Measurements from ENCODE around the gene CXXC5. TPM values are rescaled to one million over a fixed set of nuclear protein-coding genes. Genes with fewer than 3 reads are reported as not detected.

Gene CXXC5
- total and polyA plus RNA-seq, 2 experiments from 2014 or later = 81.4 to 168 TPM

- H3K9ac ChIP-seq = peak overlapping the region; percentile 71
- H3K4me2 ChIP-seq (ENCODE audit: unreplicated experiment) = peak overlapping the region; percentile 82
- H3K4me3 ChIP-seq = peak overlapping the region; percentile 60
- no peaks in the 10 kb centered on the region for H3K9me3 ChIP-seq (ENCODE audit: low read depth)
- H3K9me2 ChIP-seq (ENCODE audit: insufficient read depth) = no peaks in the 10 kb centered on the region
- no peaks in the 10 kb centered on the region for H3K27me3 ChIP-seq (replicated peaks; ENCODE audit: insufficient read depth)
- in situ Hi-C loops (cut with MboI) = no loop called here
- 3 to 7% methylated on average over 11 to 13 of the region's 13 CpGs for WGBS, 2 experiments (ENCODE audit: low coverage in 1 of 2, low lambda C conversion rate in 2 of 2, missing lambda C conversion rate in 2 of 2)
- no peak overlapping the region for H2AFZ ChIP-seq
- no peaks in the 10 kb centered on the region for H4K20me1 ChIP-seq (ENCODE audit: insufficient read depth)
- peaks cover 69% of the 10 kb centered on the region for H3K4me1 ChIP-seq (ENCODE audit: insufficient read depth)
- peak overlapping the region; percentile 98 for H3K27ac ChIP-seq
- peaks cover 23% of the 10 kb centered on the region for H3F3A ChIP-seq (ENCODE audit: insufficient read depth)
- TF ChIP-seq EZH2phosphoT487 (IDR thresholded peaks at IDR 0.05; ENCODE audit: insufficient read depth, low read depth) (no peak), EZH2 (IDR thresholded peaks at IDR 0.05; ENCODE audit: insufficient read depth, poor library complexity, severe bottlenecking) (no peak)
- H3K79me2 ChIP-seq (ENCODE audit: insufficient read depth) = peaks cover 82% of the 10 kb centered on the region
- DNase-seq = peak; percentile 58
- H3K36me3 ChIP-seq (ENCODE audit: low read depth) = no peaks in the 10 kb centered on the region
These were observed 11.5 kb downstream of the CXXC5 start for GRCh38 chr5:139659695-139660101.

DNA sequence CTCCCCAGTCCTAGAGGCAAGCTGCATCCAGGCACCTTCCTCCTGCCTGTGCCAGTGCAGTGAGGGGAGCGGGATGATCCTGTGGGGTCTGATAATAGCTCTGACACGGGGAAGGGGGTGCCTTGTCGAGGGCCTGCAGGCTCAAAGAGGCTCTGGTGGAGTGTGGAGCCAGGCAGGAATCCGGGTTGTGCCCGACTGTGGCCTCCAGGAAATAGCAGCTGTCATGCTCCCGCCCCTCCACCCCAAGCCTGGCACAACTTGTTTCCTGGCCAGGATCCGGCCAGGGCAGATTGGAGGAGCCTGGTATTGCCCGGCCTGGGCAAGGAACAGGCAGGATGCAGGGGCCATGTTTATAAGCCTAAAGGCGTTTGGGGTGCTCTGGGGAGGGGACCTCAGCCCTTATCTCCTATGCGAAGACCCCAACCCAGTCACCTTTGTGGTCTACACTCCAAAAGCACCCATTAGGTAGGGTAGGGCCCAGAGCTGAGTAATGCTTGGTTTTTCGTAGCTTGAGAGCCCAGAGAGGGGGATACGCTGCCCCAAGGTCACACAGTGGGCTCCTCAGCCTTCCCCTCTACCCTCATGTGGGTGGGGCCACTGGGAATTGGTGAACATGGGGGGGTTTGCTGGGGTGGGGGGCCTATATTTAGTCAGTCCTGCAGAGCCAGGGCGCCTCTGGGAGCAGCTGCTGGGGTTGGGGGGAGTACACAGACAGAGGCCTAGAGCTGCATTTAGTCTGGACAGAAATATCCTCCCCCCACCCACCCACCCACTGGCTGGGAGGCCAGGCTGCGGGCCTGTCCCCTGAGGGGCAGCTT, 12.2 kb downstream of the CXXC5 start:
- DNase-seq = peak; percentile 75
- Histone ChIP-seq H3K9ac (peak overlapping the region; percentile 71), H3K36me3 (ENCODE audit: low read depth) (no peaks in the 10 kb centered on the region), H3K4me2 (ENCODE audit: unreplicated experiment) (peak overlapping the region; percentile 82), H3K27me3 (replicated peaks; ENCODE audit: insufficient read depth) (no peaks in the 10 kb centered on the region), H3K9me2 (ENCODE audit: insufficient read depth) (no peaks in the 10 kb centered on the region), H3K4me1 (ENCODE audit: insufficient read depth) (peaks cover 63% of the 10 kb centered on the region), H4K20me1 (ENCODE audit: insufficient read depth) (no peaks in the 10 kb centered on the region), H3K79me2 (ENCODE audit: insufficient read depth) (peaks cover 82% of the 10 kb centered on the region), H2AFZ (no peak overlapping the region), H3F3A (ENCODE audit: insufficient read depth) (peaks cover 21% of the 10 kb centered on the region), H3K27ac (peak overlapping the region; percentile 98), H3K4me3 (peak overlapping the region; percentile 60), H3K9me3 (ENCODE audit: low read depth) (no peaks in the 10 kb centered on the region)
- in situ Hi-C loops (cut with MboI) = no loop called here
- no peak for TF ChIP-seq EZH2 (IDR thresholded peaks at IDR 0.05; ENCODE audit: insufficient read depth, poor library complexity, severe bottlenecking)
- TF ChIP-seq EZH2phosphoT487 (IDR thresholded peaks at IDR 0.05; ENCODE audit: insufficient read depth, low read depth) = no peak
- 12 to 14% methylated on average over 13 to 14 of the region's 14 CpGs for WGBS, 2 experiments (ENCODE audit: low coverage in 1 of 2, low lambda C conversion rate in 2 of 2, missing lambda C conversion rate in 2 of 2)

DNA sequence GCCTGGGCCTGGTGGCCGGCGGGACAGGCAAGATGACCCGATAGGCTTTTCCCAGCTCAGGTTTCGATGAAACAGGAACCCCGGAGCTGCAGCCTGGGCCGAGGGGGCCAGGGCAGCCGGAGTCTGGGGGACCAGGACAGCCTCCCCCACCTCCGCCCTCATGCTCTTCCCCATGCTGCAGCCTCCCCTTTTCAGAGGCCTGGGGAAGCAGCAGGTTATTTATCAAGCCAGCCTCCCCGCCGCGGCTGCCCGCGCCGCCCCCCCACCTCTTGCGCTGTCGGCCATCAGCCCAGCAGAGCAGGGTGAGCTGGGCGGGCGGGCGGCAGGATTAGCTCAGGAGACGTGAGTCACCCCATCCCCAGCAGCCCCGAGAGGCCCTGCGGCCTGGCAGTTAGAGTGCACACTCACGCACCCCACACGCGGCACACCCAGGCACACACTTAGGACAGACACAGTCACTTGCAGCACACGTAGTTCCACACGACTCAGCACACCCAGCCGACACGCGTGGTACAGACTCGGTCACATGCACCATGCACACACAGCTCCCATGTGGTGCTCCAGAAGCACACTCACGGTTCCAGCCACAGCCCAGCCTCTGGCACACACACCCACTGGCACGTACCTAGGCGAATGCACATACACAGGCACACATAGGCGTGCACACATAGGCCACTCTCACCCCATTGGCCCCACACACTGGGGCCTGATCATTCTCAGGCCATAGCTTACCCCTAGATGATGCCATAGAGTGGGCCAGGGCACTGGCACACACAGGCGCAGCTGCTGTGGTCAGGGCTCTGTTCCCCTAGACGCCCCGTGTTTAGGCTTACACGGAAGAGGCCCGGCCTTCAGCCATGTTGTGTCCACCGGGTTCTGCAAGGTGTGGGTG, 13.0 kb downstream of the CXXC5 start:
- H4K20me1 ChIP-seq (ENCODE audit: insufficient read depth) = no peaks in the 10 kb centered on the region
- 6 to 11% methylated on average over 20 to 37 of the region's 41 CpGs for WGBS, 2 experiments (ENCODE audit: low coverage in 1 of 2, low lambda C conversion rate in 2 of 2, missing lambda C conversion rate in 2 of 2)
- DNase-seq = peak; percentile 99
- TF ChIP-seq EZH2 (IDR thresholded peaks at IDR 0.05; ENCODE audit: insufficient read depth, poor library complexity, severe bottlenecking) (no peak), EZH2phosphoT487 (IDR thresholded peaks at IDR 0.05; ENCODE audit: insufficient read depth, low read depth) (no peak)
- H3K9ac ChIP-seq = peak overlapping the region; percentile 78
- H3F3A ChIP-seq (ENCODE audit: insufficient read depth) = peaks cover 21% of the 10 kb centered on the region
- H3K27ac ChIP-seq = peak overlapping the region; percentile 98
- in situ Hi-C loops (cut with MboI) = no loop called here
- H3K4me2 ChIP-seq (ENCODE audit: unreplicated experiment) = peak overlapping the region; percentile 34
- H2AFZ ChIP-seq = no peak overlapping the region
- H3K4me1 ChIP-seq (ENCODE audit: insufficient read depth) = peaks cover 55% of the 10 kb centered on the region
- H3K9me2 ChIP-seq (ENCODE audit: insufficient read depth) = no peaks in the 10 kb centered on the region
- no peaks in the 10 kb centered on the region for H3K36me3 ChIP-seq (ENCODE audit: low read depth)
- no peaks in the 10 kb centered on the region for H3K9me3 ChIP-seq (ENCODE audit: low read depth)
- H3K79me2 ChIP-seq (ENCODE audit: insufficient read depth) = peaks cover 82% of the 10 kb centered on the region
- H3K27me3 ChIP-seq (replicated peaks; ENCODE audit: insufficient read depth) = no peaks in the 10 kb centered on the region
- H3K4me3 ChIP-seq = peak overlapping the region; percentile 27; the same call in 1 of the 2 replicates

DNA sequence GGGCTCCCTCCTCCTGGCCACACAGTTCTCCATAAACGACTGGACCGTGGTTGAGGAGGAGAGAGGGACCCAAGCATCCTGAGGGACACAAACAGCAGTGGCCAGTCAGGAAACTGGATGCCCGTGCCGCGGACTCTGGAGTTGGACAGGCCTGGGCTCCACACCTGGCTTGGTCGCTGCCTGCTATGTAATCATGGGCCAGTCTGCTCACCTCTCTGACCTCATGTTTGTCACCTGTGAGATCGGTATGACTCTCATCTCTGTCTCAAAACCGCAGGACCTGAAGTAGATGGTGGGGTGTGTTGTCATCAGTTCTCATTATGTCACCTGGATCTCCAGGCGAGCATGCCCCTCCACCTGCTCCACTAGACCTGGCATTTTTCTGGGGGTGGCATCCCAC, 14.5 kb downstream of the CXXC5 start:
- Histone ChIP-seq H3K4me1 (ENCODE audit: insufficient read depth) (peaks cover 54% of the 10 kb centered on the region), H4K20me1 (ENCODE audit: insufficient read depth) (no peaks in the 10 kb centered on the region), H3K4me3 (no peak overlapping the region), H3K9ac (no peak overlapping the region), H3K79me2 (ENCODE audit: insufficient read depth) (peaks cover 82% of the 10 kb centered on the region), H2AFZ (no peak overlapping the region), H3K27ac (peak overlapping the region; percentile 98; the same call in 1 of the 2 replicates), H3F3A (ENCODE audit: insufficient read depth) (peaks cover 14% of the 10 kb centered on the region), H3K9me2 (ENCODE audit: insufficient read depth) (no peaks in the 10 kb centered on the region), H3K4me2 (ENCODE audit: unreplicated experiment) (no peak overlapping the region), H3K36me3 (ENCODE audit: low read depth) (no peaks in the 10 kb centered on the region), H3K27me3 (replicated peaks; ENCODE audit: insufficient read depth) (no peaks in the 10 kb centered on the region), H3K9me3 (ENCODE audit: low read depth) (no peaks in the 10 kb centered on the region)
- DNase-seq = no peak
- WGBS, 2 experiments (ENCODE audit: low coverage in 1 of 2, low lambda C conversion rate in 2 of 2, missing lambda C conversion rate in 2 of 2) = 95 to 97% methylated on average over 6 to 9 of the region's 9 CpGs
- in situ Hi-C loops (cut with MboI) = no loop called here
- no peak for TF ChIP-seq EZH2 (IDR thresholded peaks at IDR 0.05; ENCODE audit: insufficient read depth, poor library complexity, severe bottlenecking)
- TF ChIP-seq EZH2phosphoT487 (IDR thresholded peaks at IDR 0.05; ENCODE audit: insufficient read depth, low read depth) = no peak

Data from GM23248 (cell line).